ENCODE results near the gene PCYT1A.
"Not testable (repeated sequence)": the region's sequence is repeated elsewhere in the genome, so short reads cannot be mapped to it uniquely, and the experiment has no call there.

The PCYT1A gene

DNA sequence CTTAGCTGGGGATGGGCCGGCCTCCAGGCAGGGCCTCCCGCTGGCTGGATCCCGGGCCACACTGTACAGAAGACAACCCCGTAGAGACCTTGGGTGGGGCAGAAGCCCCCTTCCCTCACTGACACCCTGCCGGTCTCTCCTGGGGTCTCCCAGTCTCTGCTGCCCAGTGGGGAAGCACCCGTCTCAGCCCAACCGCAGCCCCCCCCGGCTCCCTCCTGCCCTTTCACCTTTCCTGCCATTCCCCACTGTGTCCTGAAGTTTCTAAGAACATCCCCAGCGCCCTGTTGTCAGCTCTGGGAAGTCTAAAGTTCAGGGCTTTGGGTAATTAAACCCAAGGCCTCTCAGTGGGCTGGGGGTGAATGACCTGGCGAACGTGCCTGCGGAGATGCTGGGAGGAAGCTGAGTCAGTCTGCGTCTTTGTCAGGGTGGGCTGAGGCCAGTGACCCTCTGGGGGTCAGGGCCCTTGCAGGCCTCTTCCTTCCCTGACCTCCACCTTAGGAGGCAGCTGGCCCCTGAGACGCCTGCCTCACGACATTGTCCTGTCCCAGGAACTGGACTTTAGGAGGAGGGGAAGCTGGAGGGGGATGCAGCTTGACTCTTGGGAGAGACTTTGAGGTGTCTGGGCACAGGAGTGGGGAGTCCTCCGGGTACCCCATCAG is 72.6 kb downstream of the PCYT1A start:
- no peak for DNase-seq (ENCODE audit: low spot score)

DNA sequence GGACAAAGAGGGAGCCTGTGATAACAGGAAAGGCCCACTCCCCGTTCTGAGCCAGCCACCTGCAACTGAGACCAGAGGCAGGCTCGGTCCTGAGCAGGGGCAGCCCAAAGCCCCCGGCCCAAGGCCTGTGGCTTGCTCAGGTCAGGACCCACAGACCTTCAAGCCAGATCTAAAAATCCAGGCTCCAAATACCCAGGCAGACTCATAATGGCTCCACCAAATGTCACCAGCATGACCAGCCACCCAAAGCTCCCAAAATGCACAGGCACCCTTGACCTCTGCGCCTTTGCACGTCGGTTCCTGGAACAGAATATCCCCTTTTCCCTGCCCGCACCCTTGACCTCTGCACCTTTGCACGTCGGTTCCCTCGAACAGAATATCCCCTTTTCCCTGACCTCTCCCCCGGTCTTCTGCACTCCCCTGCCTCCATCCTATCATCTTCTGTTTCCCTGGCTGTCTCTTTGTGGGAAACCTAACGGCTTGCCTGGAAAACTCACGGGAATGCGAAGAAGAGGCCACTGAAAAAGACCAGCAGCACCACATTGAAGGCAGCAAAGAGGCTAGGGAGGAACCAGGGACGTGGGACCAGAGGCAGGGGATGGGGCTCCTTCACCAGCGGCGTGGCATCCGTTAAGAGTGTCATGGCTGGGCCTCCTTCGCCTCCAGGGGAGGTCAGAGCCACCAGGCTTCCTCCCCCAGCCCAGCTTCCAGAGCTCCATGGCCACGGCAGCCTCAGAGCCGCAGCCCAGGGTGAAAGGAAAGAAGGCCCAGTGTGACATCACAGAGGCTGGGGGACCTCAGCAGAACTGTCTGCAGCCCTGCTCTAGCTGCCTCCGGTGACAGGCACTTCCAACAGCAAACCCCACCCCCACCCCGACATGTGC is 76.6 kb downstream of the PCYT1A start, which contains the start of gene ZDHHC19:
ZDHHC19 (minus strand) TSS at position 728 of the 884 bp plus-strand sequence; CDS start at position 643, 85 bp downstream.
- DNase-seq (ENCODE audit: low spot score): no peak

GRCh38 chr3:196209944-196210672 is 77.4 kb downstream of the PCYT1A start:
- DNase-seq (ENCODE audit: low spot score): not testable (repeated sequence)

DNA sequence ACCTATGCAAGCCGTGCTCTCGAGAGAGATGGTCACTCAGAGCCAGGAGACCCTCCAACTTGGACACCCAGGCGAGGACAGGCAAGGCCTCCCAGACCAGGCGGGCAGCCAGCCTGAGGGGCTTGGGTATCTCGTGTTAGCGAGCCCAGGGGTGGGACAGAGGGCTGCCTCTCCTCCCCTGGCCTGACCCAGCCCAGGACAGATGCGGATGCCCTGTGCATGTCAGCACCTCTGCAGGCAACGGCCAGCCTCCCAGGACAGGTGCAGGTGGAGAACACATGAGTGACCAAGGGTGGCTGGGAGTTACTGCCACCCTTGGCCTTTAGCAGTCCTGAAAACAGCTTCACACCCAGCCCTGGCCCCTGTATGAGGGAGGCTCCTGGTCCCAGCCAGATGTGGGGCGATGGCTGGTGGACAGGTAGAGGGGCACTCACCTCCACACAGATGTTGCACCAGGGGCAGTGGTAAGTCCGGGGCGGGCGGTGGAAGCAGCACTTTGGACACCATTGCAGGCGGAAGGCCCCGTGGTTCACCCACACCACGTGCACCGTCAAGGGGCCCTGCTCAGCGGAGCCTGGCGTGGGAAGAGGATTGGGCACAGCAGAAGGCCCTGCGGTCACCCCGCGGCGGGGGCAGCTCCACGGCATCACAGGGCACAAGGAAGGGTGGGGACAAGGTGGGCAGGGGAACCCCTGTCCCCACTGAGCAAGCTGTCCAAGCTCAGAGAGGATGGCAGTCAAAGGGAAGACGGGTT is 78.4 kb downstream of the PCYT1A start:
- DNase-seq (ENCODE audit: low spot score): no peak

- peak; percentile 56 for DNase-seq (ENCODE audit: low spot score)
Observed at GRCh38 chr3:196207833-196208607, 79.5 kb downstream of the PCYT1A start.

GRCh38 chr3:196207159-196207832 is 80.2 kb downstream of the PCYT1A start:
- no peak for DNase-seq (ENCODE audit: low spot score)

DNA sequence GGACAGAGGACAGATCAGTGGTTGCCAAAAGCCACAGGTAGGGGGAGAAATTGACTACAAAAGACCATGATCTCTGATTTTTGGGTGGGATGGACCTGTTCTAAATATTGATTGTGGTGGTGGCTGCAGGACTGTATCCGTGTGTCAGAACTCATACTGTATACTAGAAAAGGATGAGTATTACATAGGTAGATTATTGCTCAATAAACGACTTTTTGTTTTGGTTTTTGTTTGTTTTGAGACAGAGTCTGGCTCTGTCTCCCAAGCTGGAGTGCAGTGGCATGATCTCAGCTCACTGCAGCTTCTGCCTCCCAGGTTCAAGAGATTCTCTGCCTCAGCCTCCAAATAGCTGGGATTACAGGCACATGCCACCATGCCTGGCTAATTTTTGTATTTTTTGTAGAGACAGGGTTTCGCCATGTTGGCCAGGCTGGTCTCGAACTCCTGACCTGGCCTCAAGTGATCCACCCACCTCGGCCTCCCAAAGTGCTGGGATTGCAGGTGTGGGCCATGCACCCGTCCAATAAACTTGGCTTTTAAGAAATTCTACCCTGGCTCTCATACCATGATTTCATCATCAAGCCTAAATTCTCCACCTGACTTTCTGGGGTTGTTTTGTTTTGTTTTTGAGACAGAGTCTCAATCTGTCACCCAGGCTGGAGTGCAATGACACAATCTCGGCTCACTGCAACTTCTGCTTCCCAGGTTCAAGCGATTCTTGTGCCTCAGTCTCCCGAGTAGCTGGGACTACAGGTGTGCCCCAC is 81.9 kb downstream of the PCYT1A start:
- not testable (repeated sequence) for DNase-seq (ENCODE audit: low spot score)

GRCh38 chr3:196203846-196204245 is 83.7 kb downstream of the PCYT1A start:
- DNase-seq (ENCODE audit: low spot score): no peak

- DNase-seq (ENCODE audit: low spot score): peak; percentile 38
Observed at GRCh38 chr3:196202516-196202970, 85.0 kb downstream of the PCYT1A start.

DNA sequence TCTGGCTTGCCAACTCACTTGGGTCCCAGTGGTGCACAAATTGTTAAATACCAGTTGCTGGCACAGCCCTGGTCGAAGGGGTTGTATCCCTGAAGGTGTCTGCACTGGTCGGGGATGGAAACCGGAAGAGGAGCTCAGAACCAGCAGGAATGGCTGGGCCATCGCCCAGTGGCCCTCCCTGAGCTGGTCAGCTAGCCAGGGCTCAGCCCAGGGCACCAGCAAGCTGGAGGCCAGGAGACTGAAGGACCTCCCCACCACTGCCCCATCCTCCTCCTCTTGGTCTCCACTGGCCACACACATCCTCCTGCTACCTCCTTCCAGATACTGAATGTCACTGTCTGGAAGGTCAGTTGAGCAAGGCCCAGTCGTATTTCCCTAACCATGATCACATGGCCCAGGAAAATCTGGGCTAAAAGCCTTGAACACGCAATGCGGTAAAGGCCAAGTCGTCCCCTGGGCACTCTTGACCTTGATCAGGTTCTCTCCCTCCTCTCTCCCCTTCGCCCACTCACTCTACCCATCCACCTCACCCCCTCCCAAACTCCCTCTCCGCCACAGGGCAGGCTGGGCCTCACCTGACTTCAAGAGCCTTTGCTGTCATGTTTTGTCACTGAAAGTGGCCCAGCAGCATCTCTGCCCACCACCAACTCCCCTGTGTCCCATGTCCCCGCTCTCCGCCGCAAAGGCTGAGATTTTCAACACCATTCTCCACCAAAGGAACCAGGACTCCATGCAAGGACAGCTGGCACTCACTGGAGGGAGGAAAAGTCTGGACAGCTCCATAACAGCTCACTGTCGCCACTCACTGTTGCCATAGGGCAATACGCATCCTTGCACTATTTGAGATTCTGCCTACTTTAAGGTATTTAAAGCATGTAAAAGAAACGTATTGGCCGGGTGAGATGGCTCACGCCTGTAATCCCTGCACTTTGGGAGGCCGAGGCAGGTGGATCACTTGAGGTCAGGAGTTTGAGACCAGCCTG is 88.5 kb downstream of the PCYT1A start:
- DNase-seq (ENCODE audit: low spot score): no peak

- no peak for DNase-seq (ENCODE audit: low spot score)
Observed at GRCh38 chr3:196198081-196198675, 89.3 kb downstream of the PCYT1A start.

- no peak for DNase-seq (ENCODE audit: low spot score)
Observed at GRCh38 chr3:196197524-196197923, 90.0 kb downstream of the PCYT1A start.

GRCh38 chr3:196195664-196196265 is 91.8 kb downstream of the PCYT1A start:
- DNase-seq (ENCODE audit: low spot score): no peak

DNA sequence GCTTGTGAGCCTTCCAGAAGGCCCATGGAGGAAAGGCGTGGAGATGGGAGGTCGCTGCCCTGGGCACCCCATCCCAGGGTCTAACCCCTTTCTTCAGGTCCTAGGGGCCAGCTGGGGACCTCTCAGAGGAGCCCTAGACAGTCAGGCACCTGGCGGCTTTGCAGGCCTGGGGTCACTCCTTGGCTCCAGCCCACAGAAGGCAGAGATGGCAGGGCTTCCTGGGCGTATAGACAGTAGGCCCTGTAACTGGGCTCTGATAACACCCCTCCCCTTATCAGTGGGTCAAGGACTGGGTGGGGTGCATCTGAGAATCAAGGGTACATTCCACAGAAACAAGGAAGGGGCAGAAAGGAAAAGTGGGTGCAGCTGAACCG is 93.0 kb downstream of the PCYT1A start:
- DNase-seq (ENCODE audit: low spot score): no peak

- no peak for DNase-seq (ENCODE audit: low spot score)
Observed at GRCh38 chr3:196193736-196194541, 93.6 kb downstream of the PCYT1A start.

- DNase-seq (ENCODE audit: low spot score): no peak
Observed at GRCh38 chr3:196193133-196193735, 94.3 kb downstream of the PCYT1A start.
